ENCODE results near the gene MBP. TPM values are rescaled to one million over a fixed set of nuclear protein-coding genes. Genes with fewer than 3 reads are reported as not detected.

MBP gene
- total RNA-seq, 1 donor from 2014 or later: 92.7 TPM

GRCh38 chr18:77087393-77088141 lies 45.0 kb downstream of the MBP start:
- DNase-seq: no peak
- H3K9me3 Mint-ChIP-seq: no peaks in the 10 kb centered on the region
- POLR2A ChIA-PET: interaction anchor here (1.6 kb wide), 1 partner anchor 37 kb away, joined by 4 read pairs; no protein-coding TSS in a partner anchor
- H3K27ac Mint-ChIP-seq: no peak overlapping the region
- no peaks in the 10 kb centered on the region for H3K27me3 Mint-ChIP-seq
- H3K4me1 Mint-ChIP-seq: peaks cover 58% of the 10 kb centered on the region
- CTCF ChIA-PET: no interaction called here
- TF ChIP-seq, protein P1, sequence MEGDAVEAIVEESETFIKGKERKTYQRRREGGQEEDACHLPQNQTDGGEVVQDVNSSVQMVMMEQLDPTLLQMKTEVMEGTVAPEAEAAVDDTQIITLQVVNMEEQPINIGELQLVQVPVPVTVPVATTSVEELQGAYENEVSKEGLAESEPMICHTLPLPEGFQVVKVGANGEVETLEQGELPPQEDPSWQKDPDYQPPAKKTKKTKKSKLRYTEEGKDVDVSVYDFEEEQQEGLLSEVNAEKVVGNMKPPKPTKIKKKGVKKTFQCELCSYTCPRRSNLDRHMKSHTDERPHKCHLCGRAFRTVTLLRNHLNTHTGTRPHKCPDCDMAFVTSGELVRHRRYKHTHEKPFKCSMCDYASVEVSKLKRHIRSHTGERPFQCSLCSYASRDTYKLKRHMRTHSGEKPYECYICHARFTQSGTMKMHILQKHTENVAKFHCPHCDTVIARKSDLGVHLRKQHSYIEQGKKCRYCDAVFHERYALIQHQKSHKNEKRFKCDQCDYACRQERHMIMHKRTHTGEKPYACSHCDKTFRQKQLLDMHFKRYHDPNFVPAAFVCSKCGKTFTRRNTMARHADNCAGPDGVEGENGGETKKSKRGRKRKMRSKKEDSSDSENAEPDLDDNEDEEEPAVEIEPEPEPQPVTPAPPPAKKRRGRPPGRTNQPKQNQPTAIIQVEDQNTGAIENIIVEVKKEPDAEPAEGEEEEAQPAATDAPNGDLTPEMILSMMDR (IDR thresholded peaks at IDR 0.05): no peak
- no peak overlapping the region for H3K4me3 Mint-ChIP-seq
- H3K36me3 Mint-ChIP-seq (ENCODE audit: low read depth): peaks cover 56% of the 10 kb centered on the region
- ATAC-seq (ENCODE audit: low read depth): no peak
- intact Hi-C loops (cut with micrococcal nuclease): no loop called here

GRCh38 chr18:77086656-77087392 lies 45.8 kb downstream of the MBP start:
- Mint-ChIP-seq H3K27ac (peak overlapping the region; percentile 26), H3K4me3 (no peak overlapping the region), H3K27me3 (no peaks in the 10 kb centered on the region), H3K9me3 (no peaks in the 10 kb centered on the region), H3K4me1 (peaks cover 61% of the 10 kb centered on the region), H3K36me3 (ENCODE audit: low read depth) (peaks cover 55% of the 10 kb centered on the region)
- TF ChIP-seq, protein P1 (IDR thresholded peaks at IDR 0.05): no peak
- intact Hi-C loops (cut with micrococcal nuclease): no loop called here
- ChIA-PET POLR2A (interaction anchor here (0.7 to 1.6 kb wide), 2 partner anchors 33 to 38 kb away, joined by 3 to 4 read pairs; no protein-coding TSS in a partner anchor), CTCF (no interaction called here)
- no peak for DNase-seq
- ATAC-seq (ENCODE audit: low read depth): no peak

GRCh38 chr18:77086034-77086433 lies 46.5 kb downstream of the MBP start:
- POLR2A ChIA-PET: interaction anchor here (0.7 to 1.6 kb wide), 2 partner anchors 32 to 38 kb away, joined by 3 to 4 read pairs; no protein-coding TSS in a partner anchor

DNA sequence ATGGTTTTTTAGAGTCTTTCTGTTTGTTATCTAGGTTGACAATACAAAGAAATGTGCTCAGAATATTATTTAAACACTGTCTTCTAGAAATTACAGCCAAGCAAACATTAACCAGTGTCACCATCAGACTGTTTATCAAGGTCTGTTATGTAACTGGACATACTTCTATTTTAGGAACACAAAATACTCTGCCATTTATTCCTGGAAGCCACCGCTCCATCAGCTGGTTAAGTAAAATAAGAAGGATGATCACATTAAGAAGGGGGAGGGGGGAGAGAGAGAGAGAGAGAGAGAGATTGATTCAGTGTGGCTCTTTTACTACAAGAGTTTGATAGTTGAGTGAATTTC lies 47.9 kb downstream of the MBP start:
- intact Hi-C loops (cut with micrococcal nuclease): no loop called here
- CTCF ChIA-PET: interaction anchor here (0.7 to 1.1 kb wide), 2 partner anchors 10 to 85 kb away, joined by 3 read pairs; no protein-coding TSS in a partner anchor
- H3K4me3 Mint-ChIP-seq: no peak overlapping the region
- H3K9me3 Mint-ChIP-seq: no peaks in the 10 kb centered on the region
- DNase-seq (no peak), ATAC-seq (ENCODE audit: low read depth) (no peak)
- H3K27me3 Mint-ChIP-seq: no peaks in the 10 kb centered on the region
- H3K4me1 Mint-ChIP-seq: peaks cover 64% of the 10 kb centered on the region
- TF ChIP-seq, protein P1 (IDR thresholded peaks at IDR 0.05): no peak
- H3K27ac Mint-ChIP-seq: no peak overlapping the region
- peaks cover 47% of the 10 kb centered on the region for H3K36me3 Mint-ChIP-seq (ENCODE audit: low read depth)
- POLR2A ChIA-PET: interaction anchor here (0.7 to 2.1 kb wide), 2 partner anchors 17 to 20 kb away, joined by 3 to 6 read pairs; no protein-coding TSS in a partner anchor

More at GRCh38 chr18:77086034-77086433, 46.5 kb downstream of the MBP start:
- TF ChIP-seq, protein P1 (IDR thresholded peaks at IDR 0.05): no peak
- peak overlapping the region; percentile 30 for H3K27ac Mint-ChIP-seq
- ATAC-seq (ENCODE audit: low read depth): no peak
- intact Hi-C loops (cut with micrococcal nuclease): no loop called here
- H3K4me3 Mint-ChIP-seq: no peak overlapping the region
- no peak for DNase-seq
- CTCF ChIA-PET: no interaction called here
- peaks cover 64% of the 10 kb centered on the region for H3K4me1 Mint-ChIP-seq
- H3K9me3 Mint-ChIP-seq: no peaks in the 10 kb centered on the region
- H3K27me3 Mint-ChIP-seq: no peaks in the 10 kb centered on the region
- H3K36me3 Mint-ChIP-seq (ENCODE audit: low read depth): peaks cover 55% of the 10 kb centered on the region
